Skeletal muscle cell (primary cell): Measurements from ENCODE around the gene SLC36A4.
A peak's percentile ranks its signal among the peaks of the same experiment; 100 is the strongest.
"Not testable (repeated sequence)": the region's sequence is repeated elsewhere in the genome, so short reads cannot be mapped to it uniquely, and the experiment has no call there.

Source experiments
- DNase-seq: peaks from one replicate; pipeline ENCODE4 v3.0.0-alpha.2; 2010; ENCODE audit warnings: low read depth
- H3K4me3 ChIP-seq: 2 replicates; pipeline ENCODE4 v1.5.1; 2011; ENCODE audit warnings: low read depth, mild to moderate bottlenecking, control low read depth, low read length, moderate library complexity

Gene SLC36A4

DNA sequence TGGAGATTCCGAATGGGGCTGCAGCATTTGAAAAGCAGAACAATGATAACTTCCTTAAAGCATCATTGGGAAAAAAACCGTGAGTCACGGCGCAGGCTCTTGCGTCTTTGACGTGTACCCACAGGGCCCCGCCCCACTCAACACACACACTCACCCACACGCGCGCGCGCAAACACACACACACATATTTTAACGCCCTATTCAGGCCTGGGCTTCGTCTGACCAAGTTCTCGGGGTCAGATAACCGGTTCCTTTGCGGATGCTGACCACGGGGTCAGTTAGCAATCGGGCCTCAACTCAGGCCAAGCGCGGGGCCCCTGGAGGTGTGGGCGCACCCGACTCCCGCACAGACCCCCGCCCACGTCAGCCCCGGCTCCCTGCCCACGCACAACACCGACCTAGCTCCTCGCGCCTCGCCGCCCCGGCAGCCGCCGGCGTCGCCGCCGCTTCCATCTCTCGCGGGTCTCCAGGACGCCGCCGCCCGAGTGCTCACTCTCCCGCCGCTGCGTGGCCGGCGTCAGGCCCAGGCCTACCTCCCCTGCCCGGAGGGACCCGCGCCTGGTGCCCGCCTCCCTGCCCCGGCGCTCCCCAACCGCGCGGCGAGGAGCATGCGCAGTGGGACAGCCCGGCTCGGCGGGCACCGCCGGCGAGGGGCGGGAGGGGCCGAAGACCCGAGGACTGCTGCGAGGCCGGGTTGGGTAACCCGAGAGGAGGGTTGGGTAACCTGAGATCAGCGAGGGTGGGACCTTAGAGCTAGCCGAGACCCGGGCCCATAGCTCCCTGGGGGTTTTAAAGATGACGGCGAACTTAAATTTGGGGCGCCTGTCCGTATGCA, at the start of gene SLC36A4:
Gene SLC36A4, minus strand, starts transcription at position 612 of the 835 bp plus-strand sequence. Its CDS starts 159 bp downstream, at position 453.
- peak; percentile 93 for DNase-seq
- H3K4me3 ChIP-seq, result peak within 1 kb of the TSS; percentile 59

DNA sequence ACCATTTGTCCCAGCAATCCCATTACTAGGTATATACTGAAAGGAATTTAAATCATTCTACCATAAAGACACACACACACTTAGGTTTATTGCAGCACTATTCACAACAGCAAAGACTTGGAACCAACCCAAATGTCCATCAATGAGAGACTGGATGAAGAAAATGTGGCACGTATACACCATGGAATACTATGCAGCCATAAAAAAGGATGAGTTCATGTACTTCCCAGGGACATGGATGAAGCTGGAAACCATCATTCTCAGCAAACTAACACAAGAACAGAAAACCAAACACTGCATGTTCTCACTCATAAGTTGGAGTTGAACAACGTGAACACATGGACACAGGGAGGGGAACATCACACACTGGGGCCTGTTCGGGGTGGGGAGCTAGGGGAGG, 49.0 kb upstream of the SLC36A4 start:
- not testable (repeated sequence) for H3K4me3 ChIP-seq, DNase-seq

- H3K4me3 ChIP-seq, result no peak overlapping the region
- DNase-seq, result no peak
Measured at GRCh38 chr11:93244018-93244417, 46.2 kb upstream of the SLC36A4 start.

- no peak for DNase-seq
- H3K4me3 ChIP-seq, result no peak overlapping the region
Measured at GRCh38 chr11:93239966-93240365, 42.2 kb upstream of the SLC36A4 start.

DNA sequence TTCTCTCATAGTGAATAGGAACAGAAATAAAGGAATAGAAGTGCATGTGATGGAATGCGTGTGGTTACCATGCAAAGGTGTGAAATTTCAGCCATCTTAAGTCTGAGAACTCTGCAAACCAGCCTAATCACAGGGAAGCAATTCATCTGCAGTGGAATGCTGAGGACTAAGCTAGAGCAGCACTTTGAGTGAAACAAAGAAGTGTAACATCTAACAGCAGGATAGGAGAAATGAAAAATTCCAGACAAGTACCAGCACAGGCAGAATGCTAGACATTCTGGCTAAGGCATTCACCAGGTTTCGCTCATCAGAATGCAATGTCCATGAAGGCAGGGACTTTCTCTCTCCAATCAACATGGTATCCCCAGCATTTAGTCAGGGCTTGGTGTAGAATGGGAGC, 41.2 kb upstream of the SLC36A4 start:
- no peak overlapping the region for H3K4me3 ChIP-seq
- no peak for DNase-seq

DNA sequence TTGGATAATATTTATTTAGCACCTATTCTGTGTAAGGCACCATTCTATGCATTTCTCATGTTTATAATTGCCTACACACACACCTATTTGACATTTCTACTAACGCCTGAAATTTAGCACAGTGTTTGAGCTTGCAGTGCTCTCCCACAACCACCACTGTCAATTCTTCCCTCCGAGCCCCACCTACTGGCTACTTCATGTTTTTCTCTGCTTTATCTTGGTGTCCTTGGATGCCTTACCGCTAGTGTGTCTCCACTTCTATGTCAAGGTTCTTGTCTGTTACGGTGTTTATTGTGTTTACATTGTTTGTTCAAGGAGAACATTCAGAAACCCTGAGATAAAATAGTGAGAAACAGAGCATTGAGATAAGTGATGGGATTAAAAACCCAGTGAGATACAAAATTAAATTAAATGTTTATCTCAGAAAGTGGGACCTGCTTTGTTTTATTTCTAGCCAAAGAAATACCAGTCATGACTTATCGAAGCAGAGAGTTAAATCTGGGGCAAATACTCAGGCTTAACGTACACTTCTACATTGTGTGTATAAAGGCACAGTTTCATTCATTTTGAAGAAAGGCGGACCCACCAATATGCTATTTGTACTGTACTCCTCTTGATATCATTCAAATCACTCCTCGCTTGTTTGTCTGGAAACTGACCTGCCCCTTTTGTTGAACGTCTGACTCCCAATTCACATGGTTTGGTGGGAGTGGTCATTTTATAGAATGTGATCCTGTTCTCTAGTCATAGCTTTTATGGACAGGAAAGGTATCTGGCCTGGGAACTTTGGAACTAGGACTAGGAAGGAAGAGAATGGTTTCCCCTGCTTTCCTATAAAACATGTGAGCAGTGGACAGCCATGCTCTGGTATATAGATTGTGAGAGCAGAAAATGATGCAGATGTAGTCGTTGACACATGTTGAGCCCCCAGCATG, 39.2 kb upstream of the SLC36A4 start:
- H3K4me3 ChIP-seq, result no peak overlapping the region
- DNase-seq, result peak; percentile 11

DNA sequence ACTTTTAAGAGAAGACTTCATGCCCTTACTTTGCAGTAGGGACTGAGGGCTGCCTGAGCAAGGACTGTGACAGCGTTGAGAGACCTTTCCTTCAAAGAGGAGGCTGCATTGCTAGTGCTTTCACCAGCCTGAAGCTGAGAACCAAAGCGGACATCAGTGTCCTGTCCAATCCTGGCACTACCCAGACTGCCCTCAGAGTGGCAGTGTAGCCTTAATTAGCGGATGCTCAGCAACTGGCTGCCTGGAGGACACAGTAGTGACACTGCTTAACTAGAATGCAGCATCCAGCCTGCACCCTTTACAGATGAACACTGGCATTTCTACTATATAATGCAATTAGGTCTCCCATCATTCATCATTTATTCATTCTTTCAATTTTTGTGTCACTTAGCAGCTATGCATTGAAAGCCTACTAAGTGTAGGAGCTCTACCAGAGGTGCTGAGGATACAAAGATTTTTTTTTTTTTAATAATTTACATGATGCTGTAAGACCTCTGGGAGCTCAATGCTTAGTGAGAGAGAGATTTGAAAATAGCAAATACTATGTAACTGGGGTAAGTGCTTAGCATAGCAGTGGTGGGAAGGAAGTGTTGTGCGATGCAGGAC, 36.9 kb upstream of the SLC36A4 start:
- H3K4me3 ChIP-seq, result no peak overlapping the region
- DNase-seq, result peak; percentile 31

- no peak for DNase-seq
- H3K4me3 ChIP-seq, result no peak overlapping the region
Measured at GRCh38 chr11:93229876-93230275, 32.1 kb upstream of the SLC36A4 start.

- no peak overlapping the region for H3K4me3 ChIP-seq
- no peak for DNase-seq
Measured at GRCh38 chr11:93225662-93226061, 27.9 kb upstream of the SLC36A4 start.

- no peak for DNase-seq
Measured at GRCh38 chr11:93221539-93221938, 23.7 kb upstream of the SLC36A4 start.

GRCh38 chr11:93220078-93220477, 22.3 kb upstream of the SLC36A4 start:
- DNase-seq, result no peak
- no peak overlapping the region for H3K4me3 ChIP-seq

More at GRCh38 chr11:93221539-93221938, 23.7 kb upstream of the SLC36A4 start:
- no peak overlapping the region for H3K4me3 ChIP-seq

GRCh38 chr11:93219440-93219839, 21.6 kb upstream of the SLC36A4 start:
- no peak overlapping the region for H3K4me3 ChIP-seq
- DNase-seq, result no peak

DNA sequence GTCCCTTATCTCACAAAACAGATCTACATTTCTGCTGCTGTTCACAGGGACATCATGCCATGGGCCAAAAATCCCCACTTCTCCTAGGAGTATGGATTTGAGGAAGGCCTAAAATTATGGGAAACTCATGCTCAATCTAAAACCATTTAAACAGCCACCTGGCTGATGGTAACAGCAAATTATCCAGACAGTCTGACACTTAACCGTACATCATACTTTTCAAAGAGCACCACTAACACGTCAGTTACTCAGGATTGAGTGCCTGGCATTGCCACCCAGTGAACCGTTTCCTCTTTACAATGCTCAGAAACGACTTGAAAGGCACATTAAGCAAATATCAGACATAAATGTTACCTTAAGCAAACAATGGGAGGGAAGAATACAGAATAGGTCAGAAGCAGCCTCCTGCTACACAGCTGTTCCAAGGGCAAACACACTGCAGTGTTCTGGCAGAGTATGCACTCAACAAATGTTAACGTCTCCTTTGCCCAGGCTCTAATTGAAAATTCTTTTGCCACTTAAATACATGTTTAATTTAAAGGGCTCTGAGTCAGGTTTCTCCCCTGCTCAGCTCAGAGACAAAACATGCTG, 18.8 kb upstream of the SLC36A4 start:
- no peak overlapping the region for H3K4me3 ChIP-seq
- no peak for DNase-seq

- DNase-seq, result no peak
- H3K4me3 ChIP-seq, result no peak overlapping the region
Measured at GRCh38 chr11:93213622-93214021, 15.8 kb upstream of the SLC36A4 start.

DNA sequence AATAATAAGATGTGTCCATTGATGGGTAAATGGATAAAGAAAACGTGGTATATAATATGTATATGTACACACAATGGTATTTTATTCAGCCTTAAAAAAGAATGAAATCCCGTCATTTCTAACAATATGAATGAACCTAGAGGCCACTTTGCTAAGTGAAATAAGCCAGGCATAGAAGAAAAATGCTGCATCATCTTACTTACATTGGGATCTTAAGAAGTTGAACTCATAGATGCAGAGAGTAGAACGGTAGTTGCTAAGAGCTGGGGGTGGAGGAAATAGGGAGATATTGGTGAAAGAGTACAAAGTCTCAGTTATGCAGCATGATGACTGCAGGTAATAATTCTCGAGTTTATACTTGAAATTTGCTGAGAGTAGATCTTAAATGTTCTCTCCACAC, 14.3 kb upstream of the SLC36A4 start:
- no peak for DNase-seq
- H3K4me3 ChIP-seq, result no peak overlapping the region

GRCh38 chr11:93209466-93209865, 11.7 kb upstream of the SLC36A4 start:
- DNase-seq, result no peak
- H3K4me3 ChIP-seq, result no peak overlapping the region

DNA sequence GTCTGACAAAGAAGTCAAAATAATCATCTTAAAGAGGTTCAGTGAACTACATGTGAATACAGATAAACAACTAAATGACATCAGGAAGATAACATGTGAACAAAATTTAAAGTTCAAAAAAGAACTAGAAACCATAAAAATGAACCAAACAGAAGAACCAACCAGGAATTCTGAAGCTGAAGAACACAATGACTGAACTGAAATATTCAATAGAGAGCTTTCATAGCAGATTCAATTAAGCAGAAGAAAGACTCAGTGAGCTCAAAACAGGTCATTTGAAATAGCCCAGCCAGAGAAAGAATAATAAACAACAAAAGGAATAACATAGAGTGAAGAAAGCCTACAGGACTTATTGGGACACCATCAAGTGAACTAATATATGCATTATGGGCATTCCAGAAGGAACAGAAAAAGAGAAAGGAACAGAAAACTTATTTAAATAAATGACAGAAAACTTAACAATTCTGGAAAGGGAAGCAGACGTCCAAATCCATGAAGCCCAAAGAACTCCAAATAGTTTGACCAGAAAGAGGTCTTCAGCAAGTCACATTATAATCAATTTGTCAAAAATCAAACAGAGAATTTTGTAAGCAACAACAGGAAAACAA, 11.0 kb upstream of the SLC36A4 start:
- no peak for DNase-seq

GRCh38 chr11:93199616-93200015, 1.8 kb upstream of the SLC36A4 start:
- DNase-seq, result no peak
- H3K4me3 ChIP-seq, result no peak overlapping the region

More for the DNA sequence above, 11.0 kb upstream of the SLC36A4 start:
- no peak overlapping the region for H3K4me3 ChIP-seq

DNA sequence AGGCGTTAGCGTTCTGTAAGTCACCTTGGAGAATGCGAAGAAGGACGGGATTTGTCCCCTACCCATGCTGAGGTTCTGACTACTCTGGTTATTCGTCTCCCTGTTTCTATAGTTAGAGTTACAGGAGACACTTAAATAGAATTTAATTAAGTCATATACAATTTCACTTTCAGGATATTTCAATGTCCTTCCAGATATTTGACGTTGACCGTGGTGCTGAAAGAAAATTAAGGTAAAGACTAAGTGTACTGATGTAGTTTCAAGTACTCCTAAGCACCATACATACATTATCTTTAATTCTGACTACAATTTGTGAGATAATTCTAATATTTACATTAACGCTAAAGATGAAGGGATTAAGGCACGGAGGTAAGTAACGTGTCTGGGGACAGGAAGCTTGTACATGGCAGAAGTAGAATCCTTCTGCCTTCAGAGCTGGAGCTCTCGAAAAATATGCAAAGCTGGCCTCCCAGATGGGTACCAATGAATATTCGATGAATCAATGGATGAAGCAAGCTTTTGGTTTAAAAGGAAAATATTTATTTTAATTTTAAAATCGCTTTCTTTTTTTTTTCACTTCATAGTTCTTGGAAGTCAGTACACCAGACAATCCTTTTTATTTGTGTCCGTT, 539 bp upstream of the SLC36A4 start:
- DNase-seq, result peak; percentile 6

More for the DNA sequence above, 539 bp upstream of the SLC36A4 start:
- peak overlapping the region; percentile 59 for H3K4me3 ChIP-seq
